Endothelial cell of umbilical vein (primary cell): ENCODE measurements around the gene GALNT17. TPM values are rescaled to one million over a fixed set of nuclear protein-coding genes. Genes with fewer than 3 reads are reported as not detected.

Experiments used
- BruUV-seq: library from RNA; stranded (reverse); fragments of 400-500 nt; replicated peaks from 2 replicates; lab custom pipeline; 2021; lab: Mats Ljungman, UMichigan
- CTCF ChIA-PET: fragments of 300-600, 350-600 bp; sonication (Branson Sonifier 250); formaldehyde crosslinking; loops from one replicate; lab custom pipeline; 2021; ENCODE audit warnings: antibody characterized with exemption, inconsistent platforms; lab: Charles Lee
- POLR2A ChIA-PET: fragments of 300-600, 350-600 bp; sonication (Branson Sonifier 250); formaldehyde crosslinking; loops from one replicate; lab custom pipeline; 2021; ENCODE audit warnings: antibody characterized with exemption, inconsistent platforms; lab: Charles Lee
- DNase-seq: peaks from one replicate; pipeline ENCODE4 v3.0.0-alpha.2; 2011; ENCODE audit warnings: low read depth, low spot score
- FAIRE-seq: peaks from 2 replicates; lab custom pipeline; 2011; peaks lifted over from hg19 to GRCh38; lab: Jason Lieb, UNC
- H2AFZ ChIP-seq: 2 replicates; pipeline ENCODE4 v1.6.0; 2012; ENCODE audit warnings: low read depth, low read length, control low read depth, inconsistent platforms
- H3K27ac ChIP-seq: 2 replicates; pipeline ENCODE4 v1.5.1; 2011; ENCODE audit warnings: low read depth, mild to moderate bottlenecking, control low read depth, low read length, moderate library complexity; ENCODE audit not compliant: insufficient read depth
- H3K27me3 ChIP-seq, 2 experiments: 2 replicates each; pipeline versions ENCODE4 v1.6.0 to v1.6.1; 2011; ENCODE audit warnings: low read length in 2 of 2, mixed read lengths in 1 of 2; ENCODE audit not compliant: control insufficient read depth in 2 of 2, insufficient read depth in 2 of 2
- H3K36me3 ChIP-seq, 2 experiments: 2 replicates in 1 of 2; 3 replicates in 1 of 2; pipeline ENCODE4 v1.5.1; 2011; ENCODE audit warnings: low read length in 2 of 2, mild to moderate bottlenecking in 1 of 2, moderate library complexity in 1 of 2; ENCODE audit not compliant: control insufficient read depth in 2 of 2, insufficient read depth in 2 of 2; ENCODE audit errors: extremely low read depth in 1 of 2
- H3K4me1 ChIP-seq: 3 replicates; pipeline ENCODE4 v1.5.1; 2011; ENCODE audit warnings: mild to moderate bottlenecking, low read length; ENCODE audit not compliant: control insufficient read depth, insufficient read depth; ENCODE audit errors: extremely low read depth
- H3K4me2 ChIP-seq: 2 replicates; pipeline ENCODE4 v1.6.1; 2011; ENCODE audit warnings: low read length, control low read depth, mixed read lengths; ENCODE audit not compliant: insufficient read depth
- H3K4me3 ChIP-seq, 3 experiments: fragments of 200-600 bp in 1 of 3; sonication (generic), shearing (Covaris generic) in 1 of 3; replicated peaks in 1 of 3; 2 replicates each; pipeline ENCODE4 v1.5.1; 2011 to 2016; ENCODE audit warnings: control low read depth in 3 of 3, low read length in 3 of 3, mild to moderate bottlenecking in 2 of 3, inconsistent platforms in 1 of 3, low read depth in 1 of 3, moderate library complexity in 1 of 3; ENCODE audit not compliant: insufficient read depth in 1 of 3
- H3K79me2 ChIP-seq: 2 replicates; pipeline ENCODE4 v1.6.0; 2012; ENCODE audit warnings: low read length, inconsistent platforms; ENCODE audit not compliant: control insufficient read depth, insufficient read depth
- H3K9ac ChIP-seq: replicated peaks from 2 replicates; pipeline ENCODE3; 2011; ENCODE audit warnings: low read length, control low read depth; ENCODE audit not compliant: insufficient read depth; ENCODE audit errors: extremely low read depth
- H3K9me1 ChIP-seq: replicated peaks from 3 replicates; pipeline ENCODE4 v1.6.0; 2011; ENCODE audit warnings: mild to moderate bottlenecking, low read length; ENCODE audit not compliant: control insufficient read depth, insufficient read depth; ENCODE audit errors: extremely low read depth
- H3K9me3 ChIP-seq: replicated peaks from 2 replicates; pipeline ENCODE4 v1.5.1; 2012; ENCODE audit warnings: low read length, inconsistent platforms; ENCODE audit not compliant: control insufficient read depth, insufficient read depth
- H4K20me1 ChIP-seq: replicated peaks from 2 replicates; pipeline ENCODE3; 2011; ENCODE audit warnings: mild to moderate bottlenecking, low read length; ENCODE audit not compliant: control insufficient read depth, insufficient read depth; ENCODE audit errors: extremely low read depth
- EZH2 ChIP-seq: IDR thresholded peaks from 2 replicates; pipeline ENCODE4 v1.6.1; 2012; ENCODE audit warnings: borderline replicate concordance, low read depth, mild to moderate bottlenecking, moderate library complexity, low read length, inconsistent platforms; ENCODE audit not compliant: severe bottlenecking
- FOS ChIP-seq: IDR thresholded peaks from 2 replicates; pipeline ENCODE4 v1.6.1; 2011; ENCODE audit warnings: mild to moderate bottlenecking, low read length, moderate library complexity, borderline replicate concordance; ENCODE audit not compliant: insufficient read depth
- GATA2 ChIP-seq: IDR thresholded peaks from 2 replicates; pipeline ENCODE4 v1.7.0; 2011; ENCODE audit warnings: low read depth, mild to moderate bottlenecking, moderate library complexity, mixed read lengths, low read length; ENCODE audit not compliant: insufficient read length, insufficient read depth
- JUN ChIP-seq: IDR thresholded peaks from 2 replicates; pipeline ENCODE4 v1.6.1; 2011; ENCODE audit warnings: borderline replicate concordance, low read depth; ENCODE audit not compliant: insufficient read length, insufficient read depth
- MYC ChIP-seq: IDR thresholded peaks from one replicate; pipeline ENCODE4 v1.6.1; 2011; ENCODE audit warnings: mild to moderate bottlenecking, low read depth, low read length
- POLR2A ChIP-seq: IDR thresholded peaks from 2 replicates; pipeline ENCODE4 v1.6.1; 2012; ENCODE audit warnings: low read depth, mild to moderate bottlenecking, control low read depth, low read length
- POLR2AphosphoS5 ChIP-seq: IDR thresholded peaks from 2 replicates; pipeline ENCODE4 v1.6.1; 2012; ENCODE audit warnings: low read depth, mild to moderate bottlenecking, control low read depth, low read length, moderate library complexity; ENCODE audit not compliant: insufficient read depth
- dilution Hi-C: fragments of 300-500 bp; cut with MboI; formaldehyde crosslinking; loops from one replicate; pipeline ENCODE4 v1.15.0; 2019; ENCODE audit warnings: low sequenced_read_pairs; ENCODE audit not compliant: extremely low pct_ligation_motif_present
- intact Hi-C: fragments of 100-400 bp; cut with micrococcal nuclease; formaldehyde crosslinking; loops from one replicate; pipeline ENCODE4 v1.10.0; 2022
- polyA plus RNA-seq, 4 experiments: library from polyadenylated mRNA; depleted of rRNA in 3 of 4; stranded (reverse) in 3 of 4; unstranded in 1 of 4; fragments of >200 nt; gene quantifications; 2 replicates each; pipeline versions ENCODE4 v1.2.1 to v1.2.3, GENCODE V29; 2011 to 2012; ENCODE audit warnings: missing spikeins in 1 of 4
- total RNA-seq: library from RNA; stranded (reverse); gene quantifications from 2 replicates; pipeline ENCODE4 v1.2.3, GENCODE V29; 2021
- TF ChIP-seq, protein P1 (sequence below), 2 donors: IDR thresholded peaks; 1 replicate in 1 of 2; 2 replicates in 1 of 2; pipeline ENCODE4 v1.5.1; 2011; ENCODE audit warnings: low read length in 2 of 2, mild to moderate bottlenecking in 2 of 2, moderate library complexity in 2 of 2, control low read depth in 1 of 2, inconsistent platforms in 1 of 2, low read depth in 1 of 2; ENCODE audit not compliant: insufficient read depth in 1 of 2; ENCODE audit errors: extremely low read depth in 1 of 2
- TF ChIP-seq, protein P2 (sequence below): IDR thresholded peaks from 2 replicates; pipeline ENCODE4 v1.6.1; 2011; ENCODE audit not compliant: insufficient read depth, insufficient read length

GALNT17 gene
- total and polyA plus RNA-seq, 2 donors (not counting 3 experiments of a cell fraction or from before 2014, with no cell fraction given): not detected

DNA sequence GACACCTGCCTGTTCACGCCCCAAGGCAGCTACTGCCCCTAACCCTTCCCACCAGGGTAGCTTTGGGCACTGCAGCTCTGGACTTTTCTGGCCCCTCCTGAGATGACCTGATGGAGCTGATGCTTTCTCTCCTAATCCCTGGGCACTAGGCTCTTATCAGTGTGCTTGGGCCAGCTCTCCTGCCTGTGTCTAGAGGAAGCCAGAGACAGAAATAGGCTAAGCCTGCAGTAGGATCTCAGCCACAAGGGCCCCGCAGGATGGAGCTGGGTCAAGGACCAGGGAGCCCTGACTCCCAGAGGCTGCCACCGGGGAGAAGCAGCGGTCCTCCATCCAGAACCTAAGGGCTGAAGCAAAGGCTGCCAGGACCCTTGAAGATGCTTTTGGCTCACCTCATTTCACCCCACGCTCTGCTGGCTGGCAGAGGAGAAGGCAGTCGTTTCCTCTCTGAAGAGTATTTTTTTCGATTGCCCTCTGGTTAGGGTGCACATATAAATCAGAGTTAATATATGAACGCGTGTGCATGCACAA is 580.8 kb downstream of the GALNT17 start:
- Histone ChIP-seq H3K27me3 (no peaks in the 10 kb centered on the region), H3K4me1 (no peaks in the 10 kb centered on the region), H3K9ac (no peak overlapping the region), H3K79me2 (no peaks in the 10 kb centered on the region), H3K27ac (no peak overlapping the region), H2AFZ (no peak overlapping the region), H4K20me1 (no peaks in the 10 kb centered on the region), H3K9me3 (peaks cover 7% of the 10 kb centered on the region), H3K9me1 (no peaks in the 10 kb centered on the region), H3K36me3 (no peaks in the 10 kb centered on the region), H3K4me3 (no peak overlapping the region), H3K4me2 (no peak overlapping the region)
- DNase-seq (no peak), FAIRE-seq (no peak)
- intact Hi-C loops (no loop called here), dilution Hi-C loops (no loop called here)
- no peak for TF ChIP-seq MYC
- no peak for TF ChIP-seq POLR2AphosphoS5
- TF ChIP-seq, protein P1, sequence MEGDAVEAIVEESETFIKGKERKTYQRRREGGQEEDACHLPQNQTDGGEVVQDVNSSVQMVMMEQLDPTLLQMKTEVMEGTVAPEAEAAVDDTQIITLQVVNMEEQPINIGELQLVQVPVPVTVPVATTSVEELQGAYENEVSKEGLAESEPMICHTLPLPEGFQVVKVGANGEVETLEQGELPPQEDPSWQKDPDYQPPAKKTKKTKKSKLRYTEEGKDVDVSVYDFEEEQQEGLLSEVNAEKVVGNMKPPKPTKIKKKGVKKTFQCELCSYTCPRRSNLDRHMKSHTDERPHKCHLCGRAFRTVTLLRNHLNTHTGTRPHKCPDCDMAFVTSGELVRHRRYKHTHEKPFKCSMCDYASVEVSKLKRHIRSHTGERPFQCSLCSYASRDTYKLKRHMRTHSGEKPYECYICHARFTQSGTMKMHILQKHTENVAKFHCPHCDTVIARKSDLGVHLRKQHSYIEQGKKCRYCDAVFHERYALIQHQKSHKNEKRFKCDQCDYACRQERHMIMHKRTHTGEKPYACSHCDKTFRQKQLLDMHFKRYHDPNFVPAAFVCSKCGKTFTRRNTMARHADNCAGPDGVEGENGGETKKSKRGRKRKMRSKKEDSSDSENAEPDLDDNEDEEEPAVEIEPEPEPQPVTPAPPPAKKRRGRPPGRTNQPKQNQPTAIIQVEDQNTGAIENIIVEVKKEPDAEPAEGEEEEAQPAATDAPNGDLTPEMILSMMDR (IDR thresholded peaks at IDR 0.05; ENCODE audit: extremely low read depth in 1 of 2, insufficient read depth in 1 of 2, low read depth in 1 of 2, low read length in 2 of 2): no peak
- TF ChIP-seq, protein P2, sequence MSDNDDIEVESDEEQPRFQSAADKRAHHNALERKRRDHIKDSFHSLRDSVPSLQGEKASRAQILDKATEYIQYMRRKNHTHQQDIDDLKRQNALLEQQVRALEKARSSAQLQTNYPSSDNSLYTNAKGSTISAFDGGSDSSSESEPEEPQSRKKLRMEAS: no peak
- no peak for TF ChIP-seq FOS
- TF ChIP-seq POLR2A: no peak
- no peak for TF ChIP-seq EZH2
- no peak for TF ChIP-seq JUN
- TF ChIP-seq GATA2: no peak
- CTCF ChIA-PET: interaction anchor here (1.2 kb wide), 1 partner anchor 8 kb away, joined by 3 read pairs; no protein-coding TSS in a partner anchor
- no TSS peak for BruUV-seq
- POLR2A ChIA-PET: no interaction called here
